ENCODE data around the gene CTXND2. TPM values are rescaled to one million over a fixed set of nuclear protein-coding genes. Genes with fewer than 3 reads are reported as not detected.
"Not testable (repeated sequence)": the region's sequence is repeated elsewhere in the genome, so short reads cannot be mapped to it uniquely, and the experiment has no call there.

Gene CTXND2
- not detected for total RNA-seq

GRCh38 chr1:150887018-150887417, at the start of gene CTXND2:
TSS of gene CTXND2 (plus strand) at chr1:150887136. CDS start at chr1:150912315, 25,179 bp downstream.
- H3K36me3 Mint-ChIP-seq (ENCODE audit: insufficient read depth): no peaks in the 10 kb centered on the region
- no peaks in the 10 kb centered on the region for H3K27me3 Mint-ChIP-seq (ENCODE audit: low read depth)
- DNase-seq (no peak), ATAC-seq (no peak)
- H3K9me3 Mint-ChIP-seq: no peaks in the 10 kb centered on the region
- no peak within 1 kb of the TSS for H3K4me3 Mint-ChIP-seq
- peaks cover 23% of the 10 kb centered on the region for H3K4me1 Mint-ChIP-seq (ENCODE audit: low read depth)

DNA sequence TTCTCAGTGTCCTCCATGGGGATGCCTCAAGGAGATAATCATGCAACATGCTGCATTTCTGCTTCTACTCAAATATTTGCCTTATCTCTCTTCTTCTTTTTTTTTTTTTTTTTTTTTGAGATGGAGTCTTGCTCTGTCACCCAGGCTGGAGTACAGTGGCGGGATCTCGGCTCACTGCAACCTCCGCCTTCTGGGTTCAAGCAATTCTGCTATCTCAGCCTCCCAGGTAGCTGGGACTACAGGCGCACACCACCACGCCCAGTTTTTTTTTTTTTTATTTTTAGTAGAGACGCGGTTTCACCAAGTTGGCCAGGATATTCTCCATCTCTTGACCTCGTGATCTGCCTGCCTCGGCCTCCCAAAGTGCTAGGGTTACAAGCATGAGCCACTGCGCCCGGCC, 46.1 kb upstream of the CTXND2 start:
- Mint-ChIP-seq H3K4me1 (ENCODE audit: low read depth) (peaks cover 30% of the 10 kb centered on the region), H3K36me3 (ENCODE audit: insufficient read depth) (peaks cover 40% of the 10 kb centered on the region)
- DNase-seq; H3K4me3 Mint-ChIP-seq; ATAC-seq; H3K27me3 Mint-ChIP-seq (ENCODE audit: low read depth); H3K9me3 Mint-ChIP-seq: not testable (repeated sequence)

DNA sequence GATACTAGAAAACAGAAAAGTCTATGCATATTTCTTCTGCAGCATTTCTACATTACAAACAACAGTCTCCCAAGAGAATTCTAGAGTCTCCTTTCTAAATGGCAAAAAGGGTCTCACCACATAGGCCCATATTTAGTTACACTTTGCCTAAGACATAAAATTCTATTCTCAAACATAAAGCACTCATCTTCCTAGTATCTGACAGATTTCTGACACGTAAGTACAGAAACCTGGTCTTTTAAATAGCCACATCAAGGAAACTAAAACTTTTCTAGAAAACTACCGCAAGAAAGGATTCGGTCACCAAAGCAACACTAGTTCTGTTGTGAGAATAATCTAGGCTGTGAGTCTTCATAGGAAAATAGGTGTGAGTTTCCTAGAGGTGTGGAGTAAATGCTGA, 45.3 kb upstream of the CTXND2 start:
- Mint-ChIP-seq H3K4me3 (no peak overlapping the region), H3K4me1 (ENCODE audit: low read depth) (peaks cover 31% of the 10 kb centered on the region), H3K36me3 (ENCODE audit: insufficient read depth) (peaks cover 37% of the 10 kb centered on the region), H3K9me3 (no peaks in the 10 kb centered on the region), H3K27me3 (ENCODE audit: low read depth) (no peaks in the 10 kb centered on the region)
- DNase-seq (no peak), ATAC-seq (peak; percentile 85 to 91)

DNA sequence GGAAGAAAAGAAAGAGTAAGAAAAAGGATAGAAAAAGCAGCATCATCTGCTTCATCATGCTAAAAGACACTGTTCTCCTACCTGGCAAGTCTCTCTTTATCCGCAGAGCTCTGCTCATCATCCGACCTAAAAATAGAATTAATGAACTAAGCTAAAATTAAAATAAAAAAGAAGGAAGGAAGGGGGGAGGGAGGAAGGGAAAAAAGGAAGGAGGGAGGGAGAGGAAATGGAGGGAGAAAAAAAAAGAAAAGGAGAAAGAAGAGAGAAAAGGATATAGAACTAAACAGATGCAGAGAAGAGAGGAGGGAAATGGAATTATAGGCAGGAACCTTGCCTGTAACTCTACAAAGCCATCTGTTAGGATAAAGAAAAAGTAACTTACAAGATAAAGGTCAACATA, 44.6 kb upstream of the CTXND2 start:
- no peak for ATAC-seq
- peaks cover 35% of the 10 kb centered on the region for H3K4me1 Mint-ChIP-seq (ENCODE audit: low read depth)
- no peaks in the 10 kb centered on the region for H3K9me3 Mint-ChIP-seq
- H3K4me3 Mint-ChIP-seq: no peak overlapping the region
- H3K36me3 Mint-ChIP-seq (ENCODE audit: insufficient read depth): peaks cover 36% of the 10 kb centered on the region
- no peaks in the 10 kb centered on the region for H3K27me3 Mint-ChIP-seq (ENCODE audit: low read depth)
- DNase-seq: no peak

DNA sequence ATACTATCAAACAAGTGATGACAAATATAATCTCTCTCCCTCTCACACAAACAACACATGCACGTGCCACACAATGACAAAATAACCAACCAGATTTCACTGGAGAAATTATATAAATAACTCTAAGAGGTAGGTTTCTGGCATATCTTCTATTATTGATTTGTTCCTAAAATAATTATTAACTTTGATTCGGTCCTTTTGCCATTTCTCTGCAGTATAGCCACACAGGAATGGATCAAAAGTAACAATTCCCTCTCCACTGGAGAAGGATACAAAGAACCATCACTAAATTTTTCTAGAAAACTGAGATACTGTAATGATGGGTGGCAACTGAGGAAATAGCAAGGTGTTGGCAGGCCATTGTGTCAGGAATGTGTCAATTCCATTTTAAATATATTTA, 44.0 kb upstream of the CTXND2 start:
- DNase-seq (no peak), ATAC-seq (no peak)
- Mint-ChIP-seq H3K4me1 (ENCODE audit: low read depth) (peaks cover 38% of the 10 kb centered on the region), H3K9me3 (no peaks in the 10 kb centered on the region), H3K27me3 (ENCODE audit: low read depth) (no peaks in the 10 kb centered on the region), H3K4me3 (no peak overlapping the region), H3K36me3 (ENCODE audit: insufficient read depth) (peaks cover 35% of the 10 kb centered on the region)

DNA sequence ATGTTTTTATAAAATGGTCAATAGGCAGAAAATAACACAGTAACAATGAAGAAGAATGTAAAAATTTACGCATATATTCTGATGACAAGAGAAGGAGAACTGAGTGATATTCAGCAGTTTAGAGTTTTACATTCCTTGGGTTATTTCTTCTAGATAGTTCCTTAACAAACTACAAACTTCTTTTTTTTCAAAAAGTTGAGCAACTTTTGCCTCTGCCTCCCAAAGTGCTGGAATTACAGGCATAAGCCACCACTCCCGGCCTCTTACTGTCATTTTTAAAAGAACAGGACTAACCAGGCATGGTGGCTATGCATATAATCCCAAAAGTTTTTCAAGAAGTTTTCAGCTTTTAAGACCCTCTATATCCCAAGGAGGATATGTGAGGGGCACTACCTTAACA, 43.5 kb upstream of the CTXND2 start:
- H3K27me3 Mint-ChIP-seq (ENCODE audit: low read depth): no peaks in the 10 kb centered on the region
- ATAC-seq (no peak), DNase-seq (no peak)
- no peak overlapping the region for H3K4me3 Mint-ChIP-seq
- H3K36me3 Mint-ChIP-seq (ENCODE audit: insufficient read depth): peaks cover 31% of the 10 kb centered on the region
- no peaks in the 10 kb centered on the region for H3K9me3 Mint-ChIP-seq
- H3K4me1 Mint-ChIP-seq (ENCODE audit: low read depth): peaks cover 38% of the 10 kb centered on the region

DNA sequence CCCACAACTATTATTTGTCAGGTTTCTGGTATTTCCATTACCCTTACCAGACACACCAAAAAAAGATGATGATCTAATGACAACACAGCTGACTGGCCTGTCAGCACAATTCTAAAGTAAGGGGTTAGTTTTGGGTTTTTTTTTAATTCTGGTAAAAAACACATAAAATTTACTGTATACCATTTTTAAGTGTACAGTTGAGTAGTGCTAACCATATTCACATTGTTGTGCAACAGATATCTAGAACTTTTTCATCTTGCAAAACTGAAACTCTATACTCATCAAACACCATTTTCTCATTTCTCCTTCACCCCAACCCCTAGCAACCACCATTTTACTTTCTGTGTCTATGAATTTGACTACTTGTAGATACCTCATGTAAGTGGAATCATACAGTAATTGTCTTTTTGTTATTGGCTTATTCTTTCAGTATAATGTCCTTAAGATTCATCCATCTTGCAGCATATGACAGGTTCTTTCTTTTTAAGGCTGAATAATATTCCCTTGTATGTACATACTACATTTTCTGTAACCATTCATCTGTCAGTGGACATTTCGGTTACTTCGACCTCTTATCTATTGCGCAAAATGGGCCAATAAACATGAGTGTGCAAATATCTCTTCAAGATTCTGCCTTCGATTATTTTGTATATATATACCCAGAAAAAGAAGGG, 40.3 kb upstream of the CTXND2 start:
- H3K36me3 Mint-ChIP-seq (ENCODE audit: insufficient read depth): peaks cover 15% of the 10 kb centered on the region
- no peak for DNase-seq
- H3K4me3 Mint-ChIP-seq: no peak overlapping the region
- H3K9me3 Mint-ChIP-seq: no peaks in the 10 kb centered on the region
- H3K27me3 Mint-ChIP-seq (ENCODE audit: low read depth): no peaks in the 10 kb centered on the region
- peaks cover 20% of the 10 kb centered on the region for H3K4me1 Mint-ChIP-seq (ENCODE audit: low read depth)
- peak; percentile 67 to 73 for ATAC-seq

- H3K36me3 Mint-ChIP-seq (ENCODE audit: insufficient read depth): peaks cover 23% of the 10 kb centered on the region
These were observed 36.1 kb upstream of the CTXND2 start for GRCh38 chr1:150850801-150851362.

DNA sequence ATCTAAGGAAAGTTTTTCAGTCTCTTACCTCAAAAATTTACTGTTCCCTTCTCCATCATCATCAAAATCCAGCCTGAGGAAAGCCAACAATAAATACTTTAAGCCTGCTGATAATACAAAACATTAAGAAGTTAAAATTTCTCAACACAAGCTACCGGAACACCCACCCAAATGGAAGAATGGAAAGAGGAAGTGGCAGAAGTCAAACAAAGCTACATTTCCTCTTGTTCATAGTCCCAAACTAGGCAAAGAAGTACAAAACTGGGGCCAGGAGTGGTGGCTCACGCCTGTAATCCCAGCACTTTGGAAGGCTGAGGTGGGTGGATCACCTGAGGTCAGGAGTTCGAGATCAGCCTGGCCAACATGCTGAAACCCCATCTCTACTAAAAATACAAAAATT, 34.2 kb upstream of the CTXND2 start:
- H3K4me1 Mint-ChIP-seq (ENCODE audit: low read depth): not testable (repeated sequence)
- peaks cover 15% of the 10 kb centered on the region for H3K36me3 Mint-ChIP-seq (ENCODE audit: insufficient read depth)

More at GRCh38 chr1:150850801-150851362, 36.1 kb upstream of the CTXND2 start:
- not testable (repeated sequence) for DNase-seq; H3K27me3 Mint-ChIP-seq (ENCODE audit: low read depth); ATAC-seq; H3K9me3 Mint-ChIP-seq; H3K4me3 Mint-ChIP-seq; H3K4me1 Mint-ChIP-seq (ENCODE audit: low read depth)

GRCh38 chr1:150863724-150864123, 23.2 kb upstream of the CTXND2 start:
- H3K4me1 Mint-ChIP-seq (ENCODE audit: low read depth): peaks cover 22% of the 10 kb centered on the region
- DNase-seq (no peak), ATAC-seq (no peak)
- H3K27me3 Mint-ChIP-seq (ENCODE audit: low read depth): no peaks in the 10 kb centered on the region
- peaks cover 16% of the 10 kb centered on the region for H3K36me3 Mint-ChIP-seq (ENCODE audit: insufficient read depth)
- H3K9me3 Mint-ChIP-seq: no peaks in the 10 kb centered on the region
- no peak overlapping the region for H3K4me3 Mint-ChIP-seq

More for the DNA sequence above, 34.2 kb upstream of the CTXND2 start:
- ATAC-seq; H3K4me3 Mint-ChIP-seq; H3K27me3 Mint-ChIP-seq (ENCODE audit: low read depth); H3K9me3 Mint-ChIP-seq; DNase-seq: not testable (repeated sequence)

GRCh38 chr1:150864200-150864599, 22.7 kb upstream of the CTXND2 start:
- not testable (repeated sequence) for H3K9me3 Mint-ChIP-seq; H3K27me3 Mint-ChIP-seq (ENCODE audit: low read depth); ATAC-seq; H3K4me3 Mint-ChIP-seq; DNase-seq
- Mint-ChIP-seq H3K4me1 (ENCODE audit: low read depth) (peaks cover 20% of the 10 kb centered on the region), H3K36me3 (ENCODE audit: insufficient read depth) (peaks cover 16% of the 10 kb centered on the region)

DNA sequence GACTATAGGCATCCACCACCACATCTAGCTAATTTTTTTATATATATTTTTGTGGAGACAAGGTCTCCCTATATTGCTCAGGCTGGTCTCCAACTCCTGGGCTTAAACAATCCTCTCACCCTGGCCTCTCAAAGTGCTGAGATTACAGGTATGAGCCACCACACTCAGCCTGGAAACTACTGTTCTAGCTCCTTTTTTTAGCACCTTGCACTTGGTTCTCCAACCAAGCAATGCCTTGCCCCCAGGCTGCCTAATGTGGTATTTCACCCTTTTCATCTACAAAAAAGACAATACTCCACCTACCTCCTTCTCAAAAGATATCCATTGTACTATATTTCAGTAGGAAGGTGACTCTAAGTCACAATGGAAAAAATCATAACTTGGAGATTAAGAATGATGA, 17.3 kb upstream of the CTXND2 start:
- H3K27me3 Mint-ChIP-seq (ENCODE audit: low read depth): no peaks in the 10 kb centered on the region
- ATAC-seq (peak in 1 of 2 donors; percentile 40), DNase-seq (no peak)
- H3K9me3 Mint-ChIP-seq: no peaks in the 10 kb centered on the region
- H3K4me3 Mint-ChIP-seq: no peak overlapping the region
- H3K4me1 Mint-ChIP-seq (ENCODE audit: low read depth): peaks cover 37% of the 10 kb centered on the region
- H3K36me3 Mint-ChIP-seq (ENCODE audit: insufficient read depth): peaks cover 16% of the 10 kb centered on the region

DNA sequence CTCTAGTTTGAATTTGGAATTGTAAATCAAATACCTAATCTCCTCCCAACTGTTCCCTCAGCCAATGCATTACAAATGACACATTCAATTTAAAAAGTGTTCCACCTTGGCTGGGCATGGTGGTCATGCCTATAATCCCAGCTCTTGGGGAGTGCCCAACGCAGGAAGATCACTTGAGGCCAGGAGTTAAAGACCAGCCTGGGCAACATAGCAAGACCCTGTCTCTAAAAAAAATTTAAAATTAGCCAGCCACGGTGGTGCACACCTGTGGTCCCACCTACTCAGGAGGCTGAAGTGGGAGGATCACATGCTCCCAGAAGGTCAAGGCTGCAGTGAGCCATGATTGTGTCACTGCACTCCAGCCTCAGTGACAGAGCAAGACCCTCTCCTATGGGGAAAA, 14.4 kb upstream of the CTXND2 start:
- ATAC-seq: no peak
- no peaks in the 10 kb centered on the region for H3K9me3 Mint-ChIP-seq
- no peak for DNase-seq
- H3K36me3 Mint-ChIP-seq (ENCODE audit: insufficient read depth): peaks cover 13% of the 10 kb centered on the region
- no peaks in the 10 kb centered on the region for H3K27me3 Mint-ChIP-seq (ENCODE audit: low read depth)
- no peak overlapping the region for H3K4me3 Mint-ChIP-seq
- peaks cover 43% of the 10 kb centered on the region for H3K4me1 Mint-ChIP-seq (ENCODE audit: low read depth)

DNA sequence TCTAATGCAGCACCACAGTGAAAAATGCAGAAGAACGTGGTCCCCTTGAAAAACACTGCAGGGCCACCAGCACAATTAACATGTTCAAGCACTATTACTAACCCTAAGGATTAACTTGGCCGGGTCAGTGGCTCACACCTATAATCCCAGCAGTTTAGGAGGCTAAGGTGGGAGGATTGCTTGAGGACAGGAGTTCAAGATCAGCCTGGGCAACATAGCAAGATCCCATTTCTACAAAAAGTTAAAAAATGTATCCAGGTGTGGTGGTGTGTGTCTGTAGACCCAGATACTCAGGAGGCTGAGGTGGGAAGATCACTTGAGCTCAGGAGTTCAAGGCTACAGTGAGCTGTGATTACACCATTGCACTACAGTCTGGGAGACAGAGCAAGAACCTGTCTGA, 13.4 kb upstream of the CTXND2 start:
- H3K27me3 Mint-ChIP-seq (ENCODE audit: low read depth): no peaks in the 10 kb centered on the region
- no peaks in the 10 kb centered on the region for H3K9me3 Mint-ChIP-seq
- H3K4me1 Mint-ChIP-seq (ENCODE audit: low read depth): peaks cover 36% of the 10 kb centered on the region
- DNase-seq (no peak), ATAC-seq (no peak)
- H3K4me3 Mint-ChIP-seq: no peak overlapping the region
- H3K36me3 Mint-ChIP-seq (ENCODE audit: insufficient read depth): peaks cover 7% of the 10 kb centered on the region

DNA sequence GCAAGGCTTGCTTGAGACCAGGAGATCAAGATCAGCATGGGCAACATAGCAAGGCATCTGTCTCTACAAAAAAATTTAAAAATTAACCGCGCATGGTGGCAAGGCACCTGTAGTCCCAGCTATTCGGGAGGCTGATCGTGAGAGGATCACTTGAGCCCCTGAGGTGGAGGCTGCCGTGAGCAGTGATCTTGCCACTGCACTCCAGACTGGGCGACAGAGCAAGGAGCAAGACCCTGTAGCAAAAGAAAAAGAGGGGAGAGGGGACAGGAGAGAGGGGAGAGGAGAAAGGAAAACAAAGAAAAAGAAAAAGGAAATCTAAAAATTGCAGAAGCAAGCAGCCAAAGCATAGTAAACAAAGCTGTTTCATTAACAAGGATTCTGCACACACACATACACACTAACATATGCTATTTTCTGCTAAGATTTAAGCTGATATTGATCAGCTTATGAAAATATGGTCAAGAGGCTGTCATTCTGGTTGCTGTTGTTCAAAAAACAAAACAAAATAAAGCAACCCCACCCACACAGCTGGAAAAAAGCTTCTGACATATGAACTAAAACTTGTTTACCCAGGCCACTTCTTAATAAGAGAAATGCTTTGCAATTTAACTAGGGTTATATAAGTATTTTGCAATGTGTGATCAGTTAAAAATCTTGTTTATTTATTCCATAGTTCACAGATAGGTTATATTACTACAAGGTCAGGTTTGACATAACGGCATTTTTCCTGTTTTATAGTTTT, 12.3 kb upstream of the CTXND2 start:
- H3K4me1 Mint-ChIP-seq (ENCODE audit: low read depth): peaks cover 35% of the 10 kb centered on the region
- peak overlapping the region; percentile 92 for H3K4me3 Mint-ChIP-seq
- H3K9me3 Mint-ChIP-seq: no peaks in the 10 kb centered on the region
- no peak for DNase-seq
- H3K36me3 Mint-ChIP-seq (ENCODE audit: insufficient read depth): peaks cover 7% of the 10 kb centered on the region
- H3K27me3 Mint-ChIP-seq (ENCODE audit: low read depth): no peaks in the 10 kb centered on the region
- no peak for ATAC-seq
